OCI-LY3 (cell line): ENCODE measurements around the gene RGS8.

Source experiments
- CTCF ChIP-seq: fragments of 200-600, 300-600 bp; sonication (generic); IDR thresholded peaks from 2 replicates; pipeline ENCODE4 v1.5.1; 2014; ENCODE audit warnings: antibody characterized with exemption, low read length, low read depth
- EZH2phosphoT487 ChIP-seq: fragments of 200-600 bp; shearing (Covaris generic); IDR thresholded peaks from 2 replicates; pipeline ENCODE4 v1.6.1; 2018; ENCODE audit warnings: antibody characterized with exemption, mixed run types, low read depth

- TF ChIP-seq CTCF = no peak
- no peak for TF ChIP-seq EZH2phosphoT487
These were observed 14.6 kb upstream of the RGS8 start for GRCh38 chr1:182698971-182699370.
